Fibroblast of lung (primary cell): ENCODE results near the gene VEGFA. TPM values are rescaled to one million over a fixed set of nuclear protein-coding genes. Genes with fewer than 3 reads are reported as not detected.

Experiments used
- DNase-seq, 2 donors: peaks; one replicate each; pipeline versions ENCODE4 v3.0.0 to v3.0.0-alpha.2; 2010; ENCODE audit warnings: low read depth in 2 of 2
- H2AFZ ChIP-seq: 2 replicates; pipeline ENCODE4 v1.5.1; 2012; ENCODE audit warnings: low read length, control low read depth, inconsistent platforms
- H3K27ac ChIP-seq: 2 replicates; pipeline ENCODE4 v1.5.1; 2011; ENCODE audit warnings: low read length, control low read depth; ENCODE audit not compliant: insufficient read depth
- H3K27me3 ChIP-seq: 2 replicates; pipeline ENCODE4 v1.5.1; 2011; ENCODE audit warnings: mild to moderate bottlenecking, low read length; ENCODE audit not compliant: control insufficient read depth, insufficient read depth
- H3K36me3 ChIP-seq: 2 replicates; pipeline ENCODE4 v1.5.1; 2011; ENCODE audit warnings: low read length; ENCODE audit not compliant: control insufficient read depth, insufficient read depth
- H3K4me1 ChIP-seq: 2 replicates; pipeline ENCODE4 v1.5.1; 2011; ENCODE audit warnings: low read length; ENCODE audit not compliant: control insufficient read depth, insufficient read depth; ENCODE audit errors: extremely low read depth
- H3K4me2 ChIP-seq: 2 replicates; pipeline ENCODE4 v1.5.1; 2011; ENCODE audit warnings: low read length, control low read depth; ENCODE audit not compliant: insufficient read depth; ENCODE audit errors: extremely low read depth
- H3K4me3 ChIP-seq, 4 experiments: fragments of 200-600 bp in 1 of 4; sonication (generic) in 1 of 4; replicated peaks in 1 of 4; 2 replicates each; pipeline ENCODE4 v1.5.1; 2011 to 2016; ENCODE audit warnings: low read length in 4 of 4, low read depth in 3 of 4, mild to moderate bottlenecking in 3 of 4, control low read depth in 2 of 4, inconsistent platforms in 1 of 4, mixed read lengths in 1 of 4; ENCODE audit not compliant: insufficient read depth in 1 of 4; ENCODE audit errors: control extremely low read depth in 1 of 4
- H3K79me2 ChIP-seq: 2 replicates; pipeline ENCODE4 v1.5.1; 2012; ENCODE audit warnings: mild to moderate bottlenecking, low read length, inconsistent platforms; ENCODE audit not compliant: control insufficient read depth, insufficient read depth
- H3K9ac ChIP-seq: 2 replicates; pipeline ENCODE4 v1.5.1; 2011; ENCODE audit warnings: mild to moderate bottlenecking, low read length, control low read depth; ENCODE audit not compliant: insufficient read depth
- H3K9me3 ChIP-seq: 2 replicates; pipeline ENCODE4 v1.5.1; 2012; ENCODE audit warnings: low read depth, low read length; ENCODE audit not compliant: control insufficient read depth, insufficient read depth
- H4K20me1 ChIP-seq: 2 replicates; pipeline ENCODE4 v1.5.1; 2011; ENCODE audit warnings: low read length; ENCODE audit not compliant: control insufficient read depth, insufficient read depth; ENCODE audit errors: extremely low read depth
- EZH2 ChIP-seq: IDR thresholded peaks from 2 replicates; pipeline ENCODE4 v1.5.1; 2012; ENCODE audit warnings: low read length, control low read depth, mild to moderate bottlenecking; ENCODE audit errors: missing control alignments
- polyA plus RNA-seq, 2 donors: library from polyadenylated mRNA; depleted of rRNA in 1 of 2; stranded (reverse) in 1 of 2; unstranded in 1 of 2; fragments of >200 nt; gene quantifications; 2 replicates each; pipeline ENCODE4 v1.2.1, GENCODE V29; 2011 to 2012; ENCODE audit warnings: missing spikeins in 1 of 2
- total RNA-seq: library from RNA; depleted of rRNA; stranded (reverse); fragments of >200 nt; gene quantifications from 2 replicates; pipeline ENCODE4 v1.2.1, GENCODE V29; 2014
- TF ChIP-seq, protein P1 (sequence below), 2 donors: IDR thresholded peaks in 1 of 2; conservative IDR thresholded peaks in 1 of 2; 1 replicate in 1 of 2; 2 replicates in 1 of 2; pipeline ENCODE4 v1.5.1; 2011 to 2012; ENCODE audit warnings: low read length in 2 of 2, control low read depth in 1 of 2, inconsistent platforms in 1 of 2, low read depth in 1 of 2, mild to moderate bottlenecking in 1 of 2

VEGFA gene
- total and polyA plus RNA-seq, 2 donors (not counting 1 experiment from before 2014, with no cell fraction given), result 111 to 150 TPM

DNA sequence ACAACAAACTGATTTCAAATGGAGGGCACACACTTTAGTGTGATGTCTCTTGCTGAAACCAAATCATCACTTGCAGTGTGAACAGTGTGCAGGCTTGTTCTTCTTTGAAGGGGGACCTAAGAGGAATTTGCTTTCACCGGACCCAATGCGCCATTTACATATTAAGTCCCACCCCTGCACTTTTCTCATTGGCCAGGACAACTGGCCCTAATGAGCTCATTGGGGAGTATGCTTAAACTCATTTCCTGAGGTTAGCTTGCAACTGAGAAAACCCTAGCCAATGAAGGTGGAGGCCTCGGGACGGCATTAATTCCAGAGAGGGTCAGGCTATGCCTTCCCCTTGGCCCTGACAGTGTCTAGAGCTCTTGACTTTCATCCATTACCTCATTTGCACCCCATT, 58.7 kb downstream of the VEGFA start:
- Histone ChIP-seq H3K36me3 (no peaks in the 10 kb centered on the region), H4K20me1 (no peaks in the 10 kb centered on the region), H3K9ac (no peak overlapping the region), H3K27me3 (peaks cover 6% of the 10 kb centered on the region), H3K9me3 (no peaks in the 10 kb centered on the region), H3K27ac (no peak overlapping the region), H3K4me1 (no peaks in the 10 kb centered on the region), H3K79me2 (no peaks in the 10 kb centered on the region), H2AFZ (no peak overlapping the region), H3K4me2 (no peak overlapping the region), H3K4me3 (no peak overlapping the region)
- DNase-seq, result no peak
- no peak for TF ChIP-seq EZH2
- TF ChIP-seq, protein P1, sequence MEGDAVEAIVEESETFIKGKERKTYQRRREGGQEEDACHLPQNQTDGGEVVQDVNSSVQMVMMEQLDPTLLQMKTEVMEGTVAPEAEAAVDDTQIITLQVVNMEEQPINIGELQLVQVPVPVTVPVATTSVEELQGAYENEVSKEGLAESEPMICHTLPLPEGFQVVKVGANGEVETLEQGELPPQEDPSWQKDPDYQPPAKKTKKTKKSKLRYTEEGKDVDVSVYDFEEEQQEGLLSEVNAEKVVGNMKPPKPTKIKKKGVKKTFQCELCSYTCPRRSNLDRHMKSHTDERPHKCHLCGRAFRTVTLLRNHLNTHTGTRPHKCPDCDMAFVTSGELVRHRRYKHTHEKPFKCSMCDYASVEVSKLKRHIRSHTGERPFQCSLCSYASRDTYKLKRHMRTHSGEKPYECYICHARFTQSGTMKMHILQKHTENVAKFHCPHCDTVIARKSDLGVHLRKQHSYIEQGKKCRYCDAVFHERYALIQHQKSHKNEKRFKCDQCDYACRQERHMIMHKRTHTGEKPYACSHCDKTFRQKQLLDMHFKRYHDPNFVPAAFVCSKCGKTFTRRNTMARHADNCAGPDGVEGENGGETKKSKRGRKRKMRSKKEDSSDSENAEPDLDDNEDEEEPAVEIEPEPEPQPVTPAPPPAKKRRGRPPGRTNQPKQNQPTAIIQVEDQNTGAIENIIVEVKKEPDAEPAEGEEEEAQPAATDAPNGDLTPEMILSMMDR (conservative IDR thresholded peaks at IDR 0.05 in 1 of 2, IDR thresholded peaks at IDR 0.05 in 1 of 2; ENCODE audit: low read depth in 1 of 2, low read length in 2 of 2), result no peak

GRCh38 chr6:43829470-43829869, 59.5 kb downstream of the VEGFA start:
- H4K20me1 ChIP-seq, result no peaks in the 10 kb centered on the region
- no peak overlapping the region for H3K4me3 ChIP-seq
- no peak overlapping the region for H3K27ac ChIP-seq
- TF ChIP-seq, protein P1 (conservative IDR thresholded peaks at IDR 0.05 in 1 of 2, IDR thresholded peaks at IDR 0.05 in 1 of 2; ENCODE audit: low read depth in 1 of 2, low read length in 2 of 2), result no peak
- no peak for TF ChIP-seq EZH2
- H3K4me1 ChIP-seq, result no peaks in the 10 kb centered on the region
- H2AFZ ChIP-seq, result no peak overlapping the region
- H3K9me3 ChIP-seq, result no peaks in the 10 kb centered on the region
- H3K9ac ChIP-seq, result no peak overlapping the region
- no peaks in the 10 kb centered on the region for H3K79me2 ChIP-seq
- no peak for DNase-seq
- H3K27me3 ChIP-seq, result peaks cover 6% of the 10 kb centered on the region
- no peak overlapping the region for H3K4me2 ChIP-seq
- no peaks in the 10 kb centered on the region for H3K36me3 ChIP-seq

GRCh38 chr6:43830775-43831174, 60.8 kb downstream of the VEGFA start:
- TF ChIP-seq, protein P1 (conservative IDR thresholded peaks at IDR 0.05 in 1 of 2, IDR thresholded peaks at IDR 0.05 in 1 of 2; ENCODE audit: low read depth in 1 of 2, low read length in 2 of 2), result no peak
- no peak for TF ChIP-seq EZH2
- Histone ChIP-seq H3K9me3 (no peaks in the 10 kb centered on the region), H3K4me1 (no peaks in the 10 kb centered on the region), H2AFZ (no peak overlapping the region), H3K27ac (no peak overlapping the region), H4K20me1 (no peaks in the 10 kb centered on the region), H3K27me3 (peaks cover 4% of the 10 kb centered on the region), H3K36me3 (no peaks in the 10 kb centered on the region), H3K79me2 (no peaks in the 10 kb centered on the region), H3K4me3 (no peak overlapping the region), H3K4me2 (no peak overlapping the region), H3K9ac (no peak overlapping the region)
- no peak for DNase-seq
